Neural cell (in vitro differentiated cells): ENCODE measurements around the gene GGCT. TPM values are rescaled to one million over a fixed set of nuclear protein-coding genes. Genes with fewer than 3 reads are reported as not detected.

Source experiments
- H2AFZ ChIP-seq: fragments of 200-600, 300-800 bp; sonication (generic), shearing (Covaris generic); 2 replicates; pipeline ENCODE4 v1.6.0; 2014; ENCODE audit warnings: low read depth, mild to moderate bottlenecking, antibody characterized with exemption, low read length, moderate library complexity
- H3F3A ChIP-seq: fragments of 200-600 bp; shearing (Covaris generic); 2 replicates; pipeline ENCODE4 v1.6.1; 2016; ENCODE audit warnings: mild to moderate bottlenecking, moderate library complexity, mixed read lengths, antibody characterized with exemption, low read length; ENCODE audit not compliant: insufficient read depth, poor library complexity, severe bottlenecking
- H3K27ac ChIP-seq: fragments of 200-600, 300-800 bp; sonication (generic), shearing (Covaris generic); 2 replicates; pipeline ENCODE4 v1.5.1; 2014; ENCODE audit warnings: mild to moderate bottlenecking, low read length, moderate library complexity
- H3K27me3 ChIP-seq: fragments of 300-800, 200-600 bp; sonication (generic), shearing (Covaris generic); 2 replicates; pipeline ENCODE4 v1.6.0; 2014; ENCODE audit warnings: mild to moderate bottlenecking, low read depth, low read length, moderate library complexity; ENCODE audit not compliant: insufficient read depth
- H3K36me3 ChIP-seq: fragments of 300-800, 200-600 bp; sonication (generic), shearing (Covaris generic); 2 replicates; pipeline ENCODE4 v1.5.1; 2014; ENCODE audit warnings: mild to moderate bottlenecking, antibody characterized with exemption, low read length, moderate library complexity; ENCODE audit not compliant: insufficient read depth
- H3K4me2 ChIP-seq: fragments of 300-800, 200-600 bp; sonication (generic), shearing (Covaris generic); 2 replicates; pipeline ENCODE4 v1.6.0; 2014; ENCODE audit warnings: mild to moderate bottlenecking, low read length
- H3K4me3 ChIP-seq: fragments of 300-800, 200-600 bp; sonication (generic), shearing (Covaris generic); 2 replicates; pipeline ENCODE4 v1.5.1; 2014; ENCODE audit warnings: mild to moderate bottlenecking, low read length, moderate library complexity
- H3K79me2 ChIP-seq: fragments of 200-600 bp; shearing (Covaris generic); replicated peaks from 2 replicates; pipeline ENCODE4 v1.6.0; 2014; ENCODE audit warnings: mild to moderate bottlenecking, low read length, moderate library complexity; ENCODE audit not compliant: insufficient read depth
- H3K9ac ChIP-seq: fragments of 300-800, 200-600 bp; sonication (generic), shearing (Covaris generic); 2 replicates; pipeline ENCODE4 v1.6.1; 2016; ENCODE audit warnings: mild to moderate bottlenecking, low read length, mixed read lengths
- H3K9me2 ChIP-seq: fragments of 200-600 bp; shearing (Covaris generic); 2 replicates; pipeline ENCODE4 v1.6.1; 2016; ENCODE audit warnings: mild to moderate bottlenecking, low read length, mixed read lengths; ENCODE audit not compliant: insufficient read depth
- H3K9me3 ChIP-seq: fragments of 200-600, 300-800 bp; sonication (generic), shearing (Covaris generic); 2 replicates; pipeline ENCODE4 v1.6.1; 2016; ENCODE audit warnings: mild to moderate bottlenecking, mixed run types, low read length, moderate library complexity, mixed read lengths
- H4K20me1 ChIP-seq: fragments of 200-600 bp; shearing (Covaris generic); 2 replicates; pipeline ENCODE4 v1.6.1; 2016; ENCODE audit warnings: mild to moderate bottlenecking, mixed run types; ENCODE audit not compliant: insufficient read depth
- EP300 ChIP-seq: fragments of 450-650 bp; conservative IDR thresholded peaks from 2 replicates; pipeline ENCODE4 v1.6.1; 2014; ENCODE audit warnings: antibody characterized with exemption, mild to moderate bottlenecking, moderate library complexity; ENCODE audit not compliant: poor library complexity, severe bottlenecking
- EZH2 ChIP-seq: fragments of 200-600, 300-800 bp; shearing (Covaris generic), sonication (generic); IDR thresholded peaks from 2 replicates; pipeline ENCODE4 v1.6.1; 2014; ENCODE audit warnings: antibody characterized with exemption, low read length, borderline replicate concordance, mild to moderate bottlenecking; ENCODE audit not compliant: insufficient read depth, poor library complexity, severe bottlenecking
- MXI1 ChIP-seq: fragments of 450-650 bp; conservative IDR thresholded peaks from 2 replicates; pipeline ENCODE4 v1.6.1; 2014; ENCODE audit warnings: antibody characterized with exemption, mild to moderate bottlenecking; ENCODE audit not compliant: poor library complexity, severe bottlenecking
- POLR2AphosphoS5 ChIP-seq: IDR thresholded peaks from 2 replicates; pipeline ENCODE4 v1.6.1; 2012
- RAD21 ChIP-seq: fragments of 450-650 bp; conservative IDR thresholded peaks from 2 replicates; pipeline ENCODE4 v1.6.1; 2014; ENCODE audit warnings: antibody characterized with exemption, mild to moderate bottlenecking, moderate library complexity
- SMC3 ChIP-seq: fragments of 450-650 bp; conservative IDR thresholded peaks from 2 replicates; pipeline ENCODE4 v1.6.1; 2014; ENCODE audit warnings: antibody characterized with exemption, mild to moderate bottlenecking, moderate library complexity; ENCODE audit not compliant: poor library complexity
- TAF1 ChIP-seq: IDR thresholded peaks from 2 replicates; pipeline ENCODE4 v1.6.1; 2012; ENCODE audit warnings: low read depth
- polyA plus RNA-seq: library from polyadenylated mRNA; depleted of rRNA; stranded (reverse); fragments of >200 nt; gene quantifications from 2 replicates; pipeline ENCODE4 v1.2.3, GENCODE V29; 2014
- TF ChIP-seq, protein P1 (sequence below): IDR thresholded peaks from 2 replicates; pipeline ENCODE4 v1.6.1; 2012; ENCODE audit warnings: borderline replicate concordance
- TF ChIP-seq, protein P2 (sequence below): fragments of 450-650 bp; IDR thresholded peaks from 2 replicates; pipeline ENCODE4 v1.5.1; 2014; ENCODE audit warnings: antibody characterized with exemption, mild to moderate bottlenecking, moderate library complexity; ENCODE audit not compliant: poor library complexity, severe bottlenecking

The GGCT gene
- polyA plus RNA-seq, 1 donor from 2014 or later, result 39.8 TPM

DNA sequence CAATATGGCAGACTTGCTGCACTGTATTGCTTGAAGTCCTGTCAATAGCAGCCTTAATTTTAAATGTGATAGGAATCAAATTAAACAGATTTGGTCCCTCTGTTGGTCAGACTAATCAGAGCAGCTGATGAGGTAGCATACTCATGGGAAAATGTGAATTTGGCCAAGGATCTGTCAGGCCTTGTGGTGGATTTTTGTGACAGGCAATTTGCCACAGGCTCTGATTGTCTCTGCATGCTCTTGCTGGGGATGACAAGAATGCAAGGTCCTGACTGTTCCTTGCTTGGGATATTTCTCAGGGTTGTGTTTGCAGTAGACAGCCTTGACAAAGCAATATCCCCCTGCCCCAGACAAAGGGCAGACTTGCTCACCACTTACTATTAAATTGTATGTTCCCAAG is 48.5 kb upstream of the GGCT start (continued):
- no peak for TF ChIP-seq EZH2
- TF ChIP-seq EP300, result no peak

DNA sequence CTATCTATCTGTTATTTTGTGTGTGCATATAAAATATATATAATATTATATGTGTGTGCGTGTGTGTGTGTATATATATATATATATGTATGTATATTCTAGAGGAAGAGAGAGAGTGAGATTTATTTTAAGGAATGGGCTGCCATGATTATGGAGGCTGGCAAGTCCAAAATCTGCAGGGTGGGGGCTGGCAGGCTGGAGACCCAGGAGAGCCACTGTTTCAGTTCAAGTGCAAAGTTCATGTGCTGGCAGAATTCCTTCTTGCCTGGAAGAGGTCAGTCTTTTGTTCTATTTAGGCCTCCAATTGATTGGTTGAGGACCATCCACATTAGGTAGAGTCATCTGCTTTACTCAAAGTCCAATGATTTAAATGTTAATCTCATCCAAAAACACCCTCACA is 47.7 kb upstream of the GGCT start:
- no peak overlapping the region for H3K4me2 ChIP-seq
- TF ChIP-seq RAD21 (no peak), MXI1 (no peak), TAF1 (no peak), EP300 (no peak), POLR2AphosphoS5 (no peak), EZH2 (no peak), SMC3 (no peak)
- TF ChIP-seq, protein P1, sequence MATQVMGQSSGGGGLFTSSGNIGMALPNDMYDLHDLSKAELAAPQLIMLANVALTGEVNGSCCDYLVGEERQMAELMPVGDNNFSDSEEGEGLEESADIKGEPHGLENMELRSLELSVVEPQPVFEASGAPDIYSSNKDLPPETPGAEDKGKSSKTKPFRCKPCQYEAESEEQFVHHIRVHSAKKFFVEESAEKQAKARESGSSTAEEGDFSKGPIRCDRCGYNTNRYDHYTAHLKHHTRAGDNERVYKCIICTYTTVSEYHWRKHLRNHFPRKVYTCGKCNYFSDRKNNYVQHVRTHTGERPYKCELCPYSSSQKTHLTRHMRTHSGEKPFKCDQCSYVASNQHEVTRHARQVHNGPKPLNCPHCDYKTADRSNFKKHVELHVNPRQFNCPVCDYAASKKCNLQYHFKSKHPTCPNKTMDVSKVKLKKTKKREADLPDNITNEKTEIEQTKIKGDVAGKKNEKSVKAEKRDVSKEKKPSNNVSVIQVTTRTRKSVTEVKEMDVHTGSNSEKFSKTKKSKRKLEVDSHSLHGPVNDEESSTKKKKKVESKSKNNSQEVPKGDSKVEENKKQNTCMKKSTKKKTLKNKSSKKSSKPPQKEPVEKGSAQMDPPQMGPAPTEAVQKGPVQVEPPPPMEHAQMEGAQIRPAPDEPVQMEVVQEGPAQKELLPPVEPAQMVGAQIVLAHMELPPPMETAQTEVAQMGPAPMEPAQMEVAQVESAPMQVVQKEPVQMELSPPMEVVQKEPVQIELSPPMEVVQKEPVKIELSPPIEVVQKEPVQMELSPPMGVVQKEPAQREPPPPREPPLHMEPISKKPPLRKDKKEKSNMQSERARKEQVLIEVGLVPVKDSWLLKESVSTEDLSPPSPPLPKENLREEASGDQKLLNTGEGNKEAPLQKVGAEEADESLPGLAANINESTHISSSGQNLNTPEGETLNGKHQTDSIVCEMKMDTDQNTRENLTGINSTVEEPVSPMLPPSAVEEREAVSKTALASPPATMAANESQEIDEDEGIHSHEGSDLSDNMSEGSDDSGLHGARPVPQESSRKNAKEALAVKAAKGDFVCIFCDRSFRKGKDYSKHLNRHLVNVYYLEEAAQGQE, result no peak
- TF ChIP-seq, protein P2, sequence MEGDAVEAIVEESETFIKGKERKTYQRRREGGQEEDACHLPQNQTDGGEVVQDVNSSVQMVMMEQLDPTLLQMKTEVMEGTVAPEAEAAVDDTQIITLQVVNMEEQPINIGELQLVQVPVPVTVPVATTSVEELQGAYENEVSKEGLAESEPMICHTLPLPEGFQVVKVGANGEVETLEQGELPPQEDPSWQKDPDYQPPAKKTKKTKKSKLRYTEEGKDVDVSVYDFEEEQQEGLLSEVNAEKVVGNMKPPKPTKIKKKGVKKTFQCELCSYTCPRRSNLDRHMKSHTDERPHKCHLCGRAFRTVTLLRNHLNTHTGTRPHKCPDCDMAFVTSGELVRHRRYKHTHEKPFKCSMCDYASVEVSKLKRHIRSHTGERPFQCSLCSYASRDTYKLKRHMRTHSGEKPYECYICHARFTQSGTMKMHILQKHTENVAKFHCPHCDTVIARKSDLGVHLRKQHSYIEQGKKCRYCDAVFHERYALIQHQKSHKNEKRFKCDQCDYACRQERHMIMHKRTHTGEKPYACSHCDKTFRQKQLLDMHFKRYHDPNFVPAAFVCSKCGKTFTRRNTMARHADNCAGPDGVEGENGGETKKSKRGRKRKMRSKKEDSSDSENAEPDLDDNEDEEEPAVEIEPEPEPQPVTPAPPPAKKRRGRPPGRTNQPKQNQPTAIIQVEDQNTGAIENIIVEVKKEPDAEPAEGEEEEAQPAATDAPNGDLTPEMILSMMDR, result no peak

DNA sequence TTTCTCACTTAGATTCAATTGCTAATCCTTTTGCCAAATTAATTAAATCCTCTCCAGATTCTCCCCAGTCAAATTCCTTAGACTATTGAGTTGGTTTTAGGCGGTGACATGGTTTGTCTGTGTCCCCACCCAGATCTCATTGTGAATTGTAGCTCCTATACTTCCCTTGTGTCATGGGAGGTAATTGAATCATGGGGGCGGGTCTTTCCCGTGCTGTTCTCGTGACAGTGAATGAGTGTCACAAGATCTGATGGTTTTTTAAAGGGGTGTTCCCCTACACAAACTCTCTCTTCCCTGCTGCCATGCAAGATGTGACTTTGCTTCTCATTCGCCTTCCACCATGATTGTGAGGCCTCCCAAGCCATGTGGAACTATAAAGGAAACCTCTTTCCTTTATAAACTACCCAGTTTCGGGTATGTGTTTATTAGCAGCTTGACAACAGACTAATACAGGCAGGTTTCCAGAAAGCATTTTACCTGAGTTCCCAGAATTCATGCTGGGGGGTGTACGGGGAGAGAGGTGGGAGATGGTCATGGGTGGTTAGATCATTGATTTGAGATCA is 45.4 kb upstream of the GGCT start:
- no peaks in the 10 kb centered on the region for H3K9me2 ChIP-seq
- H3K27ac ChIP-seq, result no peak overlapping the region
- H4K20me1 ChIP-seq, result no peaks in the 10 kb centered on the region
- no peaks in the 10 kb centered on the region for H3K9me3 ChIP-seq
- H3K79me2 ChIP-seq, result no peaks in the 10 kb centered on the region
- no peak overlapping the region for H3K4me3 ChIP-seq
- TF ChIP-seq TAF1 (no peak), EP300 (no peak), MXI1 (no peak), EZH2 (no peak), SMC3 (no peak), POLR2AphosphoS5 (no peak)
- TF ChIP-seq, protein P2, result no peak
- TF ChIP-seq, protein P1, result no peak
- H3K27me3 ChIP-seq, result no peaks in the 10 kb centered on the region
- no peak overlapping the region for H3K9ac ChIP-seq
- H3K4me2 ChIP-seq, result no peak overlapping the region
- no peak overlapping the region for H2AFZ ChIP-seq
- H3F3A ChIP-seq, result peaks cover 3% of the 10 kb centered on the region
- H3K36me3 ChIP-seq, result no peaks in the 10 kb centered on the region

More for the DNA sequence above, 47.7 kb upstream of the GGCT start:
- Histone ChIP-seq H3F3A (peaks cover 3% of the 10 kb centered on the region), H3K27ac (no peak overlapping the region), H3K4me3 (no peak overlapping the region), H3K9ac (no peak overlapping the region), H3K9me2 (no peaks in the 10 kb centered on the region), H3K36me3 (no peaks in the 10 kb centered on the region), H3K9me3 (no peaks in the 10 kb centered on the region), H2AFZ (no peak overlapping the region), H3K79me2 (no peaks in the 10 kb centered on the region), H3K27me3 (no peaks in the 10 kb centered on the region), H4K20me1 (no peaks in the 10 kb centered on the region)
